NCI-H187 (cell line): ENCODE data around the gene NRXN3.

ENCODE experiments used
- DNase-seq, 2 experiments: peaks; one replicate each; lab custom pipeline; 2025; lab: John Stamatoyannopoulos, UW

Gene NRXN3

GRCh38 chr14:79352076-79352630 is 1182.0 kb downstream of the NRXN3 start:
- DNase-seq = no peak

DNA sequence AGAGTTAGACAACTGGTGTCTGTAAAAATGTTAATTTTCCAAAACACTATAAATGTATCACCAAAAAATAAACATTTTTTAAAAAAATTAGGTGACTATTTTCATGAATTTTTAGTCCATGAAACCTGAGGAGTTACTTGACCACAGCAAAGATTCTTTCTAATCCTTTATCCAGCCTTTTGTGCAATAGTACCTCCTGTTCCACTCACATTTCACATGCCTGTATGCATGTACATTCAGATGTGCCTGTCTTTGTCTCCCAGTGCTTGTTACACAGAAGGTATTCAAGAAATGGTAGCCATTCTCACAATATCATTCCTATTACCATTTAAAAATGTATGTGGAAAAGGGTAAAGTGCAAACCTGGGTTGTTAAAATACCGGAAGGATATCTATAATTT is 1184.2 kb downstream of the NRXN3 start:
- no peak for DNase-seq

- DNase-seq = no peak
Observed at GRCh38 chr14:79356040-79356439, 1185.9 kb downstream of the NRXN3 start.

DNA sequence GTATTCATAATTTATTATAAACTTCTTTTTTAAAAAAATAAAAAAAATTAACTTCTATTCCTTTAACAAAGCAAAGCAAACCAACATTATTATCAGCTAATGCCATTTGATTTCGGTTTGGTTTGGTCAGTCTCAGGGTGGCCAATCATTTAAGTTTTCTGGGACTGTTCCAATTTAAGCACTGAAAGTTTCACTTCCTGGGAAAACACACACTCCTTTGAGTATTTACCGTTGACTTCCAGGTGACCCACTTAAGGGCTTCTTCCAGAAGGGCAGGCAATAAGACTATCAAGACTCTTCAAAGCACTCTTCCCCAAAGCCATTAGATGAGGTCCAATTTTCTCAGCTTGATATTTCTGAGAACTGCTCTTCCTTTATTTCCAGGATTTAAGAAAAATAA is 1187.1 kb downstream of the NRXN3 start:
- DNase-seq = no peak

GRCh38 chr14:79363291-79363690 is 1193.1 kb downstream of the NRXN3 start:
- no peak for DNase-seq

DNA sequence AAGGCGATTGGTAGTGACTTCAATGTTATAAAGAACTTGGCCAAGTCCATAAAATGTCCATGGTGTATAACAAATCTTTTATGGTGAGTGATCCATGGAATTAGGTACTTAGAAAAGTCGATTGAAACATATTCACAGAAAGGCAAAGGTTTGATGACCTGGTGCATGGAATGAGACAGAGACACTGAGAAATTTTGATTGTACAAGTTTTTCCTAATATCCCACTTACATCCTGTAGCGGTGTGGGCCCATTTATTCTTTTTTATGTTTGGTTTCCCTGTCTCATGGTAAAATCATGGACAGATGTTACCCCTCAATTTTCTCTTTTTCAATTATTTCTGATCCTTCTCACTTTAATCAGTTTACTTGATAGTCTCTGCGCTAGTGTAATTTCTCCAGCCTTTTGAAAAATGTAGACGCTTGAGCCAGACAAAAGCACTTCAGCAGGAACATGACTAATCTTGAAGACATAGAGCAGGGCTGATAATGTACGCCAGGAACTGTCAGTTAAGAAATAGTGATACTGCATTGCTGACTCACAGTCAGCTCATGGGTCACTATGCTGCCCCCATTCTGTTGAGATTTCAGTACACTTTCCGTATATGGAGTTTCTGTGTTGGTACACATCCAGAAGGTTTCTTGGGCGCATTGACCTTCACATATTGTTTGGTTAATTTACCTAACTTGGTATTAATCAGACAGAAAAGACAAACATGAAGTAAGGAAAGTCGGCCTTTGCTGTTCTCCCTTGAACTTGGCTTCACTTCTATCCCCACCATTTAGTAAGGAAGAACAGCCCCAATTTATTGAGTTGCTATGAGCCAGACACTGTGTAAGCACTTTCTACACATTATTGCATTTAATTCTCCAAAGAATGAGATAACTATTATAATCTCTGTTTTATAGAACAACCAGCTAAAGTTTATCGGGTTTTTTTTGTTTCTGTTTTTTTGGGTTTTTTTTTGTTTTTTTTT is 1199.5 kb downstream of the NRXN3 start:
- DNase-seq = no peak

GRCh38 chr14:79370969-79371368 is 1200.8 kb downstream of the NRXN3 start:
- no peak for DNase-seq

- DNase-seq = no peak
Observed at GRCh38 chr14:79373451-79373850, 1203.3 kb downstream of the NRXN3 start.

DNA sequence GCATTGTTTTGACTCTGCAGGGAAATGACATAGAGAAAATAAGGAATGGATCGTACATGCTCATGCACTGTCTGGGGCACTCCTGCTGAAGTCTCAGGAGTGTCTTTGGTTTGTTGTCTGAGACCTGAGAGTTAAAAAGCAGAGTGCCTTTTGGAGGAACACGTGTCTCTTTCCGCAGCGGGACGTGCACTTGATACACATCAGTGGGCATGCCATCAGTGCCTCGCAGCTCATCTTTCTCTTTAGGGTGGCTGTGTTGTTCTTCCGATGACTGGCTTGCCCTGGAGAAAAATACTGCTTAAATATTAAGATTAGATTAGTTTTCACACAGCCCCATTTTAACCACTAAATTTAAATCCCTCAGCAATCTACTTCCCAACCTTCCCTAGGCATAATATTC is 1205.2 kb downstream of the NRXN3 start:
- no peak for DNase-seq

DNA sequence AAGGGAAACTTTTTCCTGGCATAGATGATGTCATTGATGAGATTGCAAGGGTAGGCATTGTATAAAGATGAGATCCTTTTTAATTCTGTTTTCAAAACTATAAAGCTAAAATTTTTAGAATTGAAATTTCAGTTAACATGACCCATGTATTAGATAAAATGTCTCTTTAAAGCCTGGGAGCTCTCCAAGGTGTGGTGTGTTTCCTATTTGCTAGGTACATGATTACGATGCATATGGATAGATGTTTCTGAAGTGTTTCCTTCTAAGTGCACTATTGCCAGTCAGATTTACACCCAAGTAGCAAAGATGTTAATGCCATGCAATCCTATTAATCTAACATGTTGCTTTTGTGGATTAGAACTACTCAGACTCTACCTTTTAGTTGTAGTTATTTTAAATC is 1206.4 kb downstream of the NRXN3 start:
- DNase-seq = no peak

- DNase-seq = no peak
Observed at GRCh38 chr14:79378020-79378419, 1207.8 kb downstream of the NRXN3 start.

GRCh38 chr14:79379266-79379665 is 1209.1 kb downstream of the NRXN3 start:
- no peak for DNase-seq

GRCh38 chr14:79383031-79383430 is 1212.9 kb downstream of the NRXN3 start:
- no peak for DNase-seq

GRCh38 chr14:79383475-79383874 is 1213.3 kb downstream of the NRXN3 start:
- DNase-seq = no peak

DNA sequence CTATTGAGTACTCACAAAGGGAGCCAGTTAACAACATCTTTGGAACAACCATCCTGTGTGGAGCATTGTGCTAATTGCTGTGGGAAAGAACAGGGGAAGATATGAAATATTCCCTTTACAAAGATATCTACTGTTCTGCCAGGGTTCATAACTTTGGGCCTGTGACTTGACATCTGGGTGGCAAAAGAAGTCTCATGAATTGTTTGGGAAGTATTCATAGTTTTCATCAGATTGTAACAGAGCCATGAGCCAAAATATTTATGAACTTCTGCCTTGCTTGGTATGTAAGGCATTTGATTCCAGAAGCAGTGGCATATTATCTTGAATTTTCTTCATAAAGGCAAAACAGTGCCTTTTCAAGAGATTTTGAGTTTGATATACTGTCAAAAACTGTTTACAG is 1224.9 kb downstream of the NRXN3 start:
- no peak for DNase-seq

DNA sequence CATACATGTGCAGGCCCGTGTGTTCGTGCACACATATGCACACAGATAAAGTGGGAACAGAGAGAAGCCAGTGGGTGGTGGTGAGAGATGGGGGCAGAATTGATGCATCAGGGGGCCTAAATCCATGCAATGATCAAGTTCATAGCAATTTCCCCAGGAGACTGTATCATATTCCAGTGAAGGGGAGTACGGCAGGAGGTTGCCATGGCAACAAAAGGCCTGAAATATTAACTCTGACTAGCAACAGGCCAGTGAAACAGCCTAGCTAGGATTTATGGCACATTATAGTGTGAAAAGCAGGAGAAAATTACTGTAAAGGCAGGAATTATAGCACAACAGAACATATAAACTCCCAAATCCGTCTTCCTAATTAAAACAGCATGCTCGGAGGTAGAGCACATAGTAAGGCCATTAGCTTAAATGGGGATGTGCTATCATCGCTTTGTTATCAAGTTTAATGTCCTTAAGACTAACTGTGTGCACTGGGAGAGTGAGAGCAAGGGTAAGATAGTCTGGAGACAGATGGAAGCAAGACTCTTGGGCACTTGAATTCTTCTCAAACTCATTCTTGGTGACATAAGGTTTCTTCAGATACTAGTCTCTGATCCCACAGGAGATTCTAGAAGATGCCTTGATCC is 1234.8 kb downstream of the NRXN3 start:
- no peak for DNase-seq

DNA sequence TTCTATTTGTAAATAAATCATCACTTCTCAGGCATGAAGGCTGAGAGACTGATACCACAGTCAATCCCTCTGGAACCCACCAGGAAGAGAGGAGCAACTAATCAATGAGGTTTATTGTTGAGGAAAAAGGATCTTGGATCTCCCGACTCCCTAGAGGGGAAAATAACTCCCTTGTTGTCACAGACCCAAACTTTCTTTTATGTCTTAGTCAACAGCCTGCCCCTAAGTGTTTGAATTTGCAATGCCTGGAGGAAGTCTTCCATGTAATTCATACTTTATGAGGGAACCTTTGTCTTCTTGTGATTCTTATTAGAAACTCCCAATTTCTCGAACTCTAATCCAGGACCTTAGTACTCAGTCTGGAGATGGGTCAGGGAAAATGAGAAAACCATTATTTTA is 1235.3 kb downstream of the NRXN3 start:
- DNase-seq = no peak

DNA sequence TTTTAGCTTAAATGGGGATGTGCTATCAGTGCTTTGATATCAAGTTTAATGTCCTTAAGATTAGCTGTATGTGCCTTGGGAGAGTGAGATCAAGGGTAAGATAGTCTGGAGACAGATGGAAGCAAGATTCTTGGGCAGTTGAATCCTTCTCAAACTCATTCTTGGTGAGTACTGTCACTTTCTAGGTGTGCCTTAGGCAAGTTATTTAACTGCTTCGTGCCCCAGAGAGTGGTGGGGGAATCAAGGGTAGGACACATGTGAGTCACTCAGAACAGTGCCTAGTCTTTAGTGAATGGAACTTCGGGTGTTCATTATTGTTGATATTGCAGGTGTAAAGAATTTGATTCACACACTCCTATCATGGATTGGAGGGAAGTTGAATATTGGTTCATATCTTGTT is 1237.4 kb downstream of the NRXN3 start:
- DNase-seq = no peak

DNA sequence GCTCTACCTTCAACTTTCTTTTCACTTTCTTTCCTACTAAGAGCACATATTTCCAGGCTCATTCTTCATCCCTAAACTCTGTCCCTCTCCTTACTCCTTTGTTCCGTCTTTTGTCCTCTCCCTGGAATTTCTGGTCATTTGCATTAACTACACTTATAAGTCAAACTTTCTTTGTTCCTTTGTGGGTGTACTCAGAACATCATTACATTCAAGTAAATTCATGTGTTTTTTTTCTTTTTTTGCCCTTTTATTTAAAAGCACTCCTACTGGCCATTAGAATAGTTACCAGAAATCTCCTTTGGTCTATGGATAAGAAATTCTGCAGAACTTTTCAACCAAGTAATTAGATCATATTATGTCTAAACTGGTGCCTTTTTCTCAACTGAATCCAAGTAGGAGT is 1238.5 kb downstream of the NRXN3 start:
- DNase-seq = no peak

GRCh38 chr14:79411403-79412174 is 1241.4 kb downstream of the NRXN3 start:
- DNase-seq = no peak

GRCh38 chr14:79412822-79413221 is 1242.6 kb downstream of the NRXN3 start:
- no peak for DNase-seq

- no peak for DNase-seq
Observed at GRCh38 chr14:79413734-79414428, 1243.7 kb downstream of the NRXN3 start.
